C4-2B (cell line): Measurements from ENCODE around the gene GDI1.

Experiments
- CTCF ChIP-seq: fragments of 450-650 bp; conservative IDR thresholded peaks from 2 replicates; pipeline ENCODE4 v1.5.1; 2017; ENCODE audit warnings: mild to moderate bottlenecking
- ZFX ChIP-seq: fragments of 450-650 bp; IDR thresholded peaks from 2 replicates; pipeline ENCODE4 v1.6.1; 2017

GRCh38 chrX:154419189-154419588 lies 17.8 kb upstream of the GDI1 start:
- TF ChIP-seq CTCF (no peak), ZFX (no peak)
